HCT116 (cell line): ENCODE measurements around the gene SLC6A13. TPM values are rescaled to one million over a fixed set of nuclear protein-coding genes. Genes with fewer than 3 reads are reported as not detected.

Experiments used
- ATAC-seq: fragments of 200-7000 bp; cut with Tn5 transposase; 2 replicates; pipeline ENCODE4 v1.9.1; 2020; ENCODE audit warnings: mild to moderate bottlenecking, moderate library complexity
- BruUV-seq: library from RNA; stranded (reverse); fragments of 400-500 nt; replicated peaks from 2 replicates; lab custom pipeline; 2021; lab: Mats Ljungman, UMichigan
- CTCF ChIA-PET: fragments of 300-600 bp; sonication (Branson Sonifier 250); formaldehyde crosslinking; loops from one replicate; lab custom pipeline; 2021; ENCODE audit warnings: antibody characterized with exemption; lab: Charles Lee
- POLR2A ChIA-PET: fragments of 300-600, 350-600 bp; sonication (Branson Sonifier 250); formaldehyde crosslinking; loops from one replicate; lab custom pipeline; 2021; ENCODE audit warnings: antibody characterized with exemption; lab: Charles Lee
- RAD21 ChIA-PET, 2 experiments: fragments of 300-600 bp; sonication (Branson Sonifier 250); formaldehyde crosslinking; loops; one replicate each; lab custom pipeline; 2023; ENCODE audit warnings: low total read pairs in 2 of 2; ENCODE audit not compliant: uncharacterized antibody in 2 of 2, unreplicated experiment in 2 of 2, low non-redundant PET in 1 of 2; lab: Charles Lee
- DNase-seq: peaks from one replicate; pipeline ENCODE4 v3.0.0-alpha.2; 2010; ENCODE audit warnings: low read depth, low spot score
- H2AFZ ChIP-seq: fragments of 200-600 bp; shearing (Covaris generic), sonication (generic); 2 replicates; pipeline ENCODE4 v1.6.1; 2017; ENCODE audit warnings: low read depth, mixed run types, mixed read lengths, antibody characterized with exemption, low read length; ENCODE audit not compliant: poor library complexity, severe bottlenecking
- H3K27ac ChIP-seq: 2 replicates; pipeline ENCODE4 v1.5.1; 2012; ENCODE audit warnings: low read depth, low read length
- H3K27me3 ChIP-seq: fragments of 200-600 bp; sonication (generic); 2 replicates; pipeline ENCODE4 v1.6.1; 2016; ENCODE audit warnings: mixed run types, low read length, mixed read lengths; ENCODE audit not compliant: insufficient read depth
- H3K36me3 ChIP-seq, 2 experiments: fragments of 200-500 bp in 1 of 2; fragments of 200-600 bp in 1 of 2; sonication (Bioruptor generic) in 1 of 2; sonication (generic) in 1 of 2; 2 replicates each; pipeline versions ENCODE4 v1.5.1 to v1.6.1; 2014 to 2016; ENCODE audit warnings: low read length in 2 of 2, inconsistent platforms in 1 of 2, mixed read lengths in 1 of 2, mixed run types in 1 of 2; ENCODE audit not compliant: insufficient read depth in 2 of 2, control insufficient read depth in 1 of 2
- H3K4me1 ChIP-seq, 2 experiments: fragments of 200-600 bp in 1 of 2; sonication (generic) in 1 of 2; 2 replicates each; pipeline versions ENCODE4 v1.5.1 to v1.6.1; 2012 to 2017; ENCODE audit warnings: low read length in 2 of 2, inconsistent platforms in 1 of 2, mild to moderate bottlenecking in 1 of 2, mixed read lengths in 1 of 2, mixed run types in 1 of 2, moderate library complexity in 1 of 2; ENCODE audit not compliant: insufficient read depth in 2 of 2, control insufficient read depth in 1 of 2
- H3K4me2 ChIP-seq: fragments of 200-600 bp; sonication (generic); 2 replicates; pipeline ENCODE4 v1.6.1; 2017; ENCODE audit warnings: mixed run types, low read length, mixed read lengths
- H3K4me3 ChIP-seq, 2 experiments: fragments of 200-600 bp in 1 of 2; sonication (generic) in 1 of 2; replicated peaks in 1 of 2; 2 replicates each; pipeline ENCODE4 v1.5.1; 2011 to 2016; ENCODE audit warnings: low read length in 2 of 2, control low read depth in 1 of 2, low read depth in 1 of 2, mild to moderate bottlenecking in 1 of 2, mixed read lengths in 1 of 2, mixed run types in 1 of 2
- H3K79me2 ChIP-seq: fragments of 200-600 bp; sonication (generic); 2 replicates; pipeline ENCODE4 v1.6.1; 2017; ENCODE audit warnings: mild to moderate bottlenecking, mixed run types, low read length, moderate library complexity, mixed read lengths; ENCODE audit not compliant: insufficient read depth
- H3K9ac ChIP-seq: fragments of 200-600 bp; sonication (generic); 2 replicates; pipeline ENCODE4 v1.6.1; 2016; ENCODE audit warnings: low read length, mixed read lengths
- H3K9me2 ChIP-seq: fragments of 200-600 bp; sonication (generic), shearing (Covaris generic); 2 replicates; pipeline ENCODE4 v1.6.1; 2017; ENCODE audit warnings: mixed run types, mild to moderate bottlenecking, moderate library complexity; ENCODE audit not compliant: insufficient read depth
- H3K9me3 ChIP-seq, 2 experiments: fragments of 200-500 bp in 1 of 2; fragments of 200-600 bp in 1 of 2; sonication (Bioruptor generic) in 1 of 2; sonication (generic) in 1 of 2; 2 replicates each; pipeline ENCODE4 v1.6.1; 2014 to 2017; ENCODE audit warnings: low read length in 2 of 2, mixed read lengths in 2 of 2, inconsistent platforms in 1 of 2, low read depth in 1 of 2, mild to moderate bottlenecking in 1 of 2, mixed run types in 1 of 2, moderate library complexity in 1 of 2; ENCODE audit not compliant: control insufficient read depth in 1 of 2, insufficient read depth in 1 of 2
- H4K20me1 ChIP-seq: fragments of 200-600 bp; sonication (generic), shearing (Covaris generic); 2 replicates; pipeline ENCODE4 v1.6.1; 2017; ENCODE audit warnings: mixed run types, mild to moderate bottlenecking, moderate library complexity; ENCODE audit not compliant: insufficient read depth
- CBX3 ChIP-seq: IDR thresholded peaks from 2 replicates; pipeline ENCODE4 v1.6.1; 2012; ENCODE audit warnings: low read depth
- CTCF ChIP-seq, 3 experiments: fragments of 200-600 bp in 1 of 3; sonication (generic) in 1 of 3; IDR thresholded peaks in 2 of 3; conservative IDR thresholded peaks in 1 of 3; 2 replicates each; pipeline ENCODE4 v1.5.1; 2012 to 2017; ENCODE audit warnings: low read depth in 2 of 3, low read length in 2 of 3, antibody characterized with exemption in 1 of 3, borderline replicate concordance in 1 of 3, control low read depth in 1 of 3, mild to moderate bottlenecking in 1 of 3, mixed read lengths in 1 of 3, mixed run types in 1 of 3, moderate library complexity in 1 of 3; ENCODE audit not compliant: insufficient read depth in 1 of 3
- ELF1 ChIP-seq: IDR thresholded peaks from 2 replicates; pipeline ENCODE4 v1.6.1; 2012; ENCODE audit warnings: low read depth, borderline replicate concordance
- EZH2 ChIP-seq: fragments of 200-600 bp; sonication (generic); IDR thresholded peaks from 2 replicates; pipeline ENCODE4 v1.6.1; 2017; ENCODE audit warnings: antibody characterized with exemption, mixed run types
- JUND ChIP-seq: IDR thresholded peaks from 2 replicates; pipeline ENCODE4 v1.6.1; 2012
- MAX ChIP-seq: IDR thresholded peaks from 2 replicates; pipeline ENCODE4 v1.6.1; 2012
- POLR2AphosphoS5 ChIP-seq: IDR thresholded peaks from 2 replicates; pipeline ENCODE4 v1.6.1; 2011; ENCODE audit warnings: mild to moderate bottlenecking, low read depth, low read length, moderate library complexity
- RAD21 ChIP-seq: IDR thresholded peaks from 2 replicates; pipeline ENCODE4 v1.6.1; 2012; ENCODE audit warnings: low read depth, mild to moderate bottlenecking
- REST ChIP-seq: IDR thresholded peaks from 2 replicates; pipeline ENCODE4 v1.6.1; 2012; ENCODE audit warnings: low read depth
- SP1 ChIP-seq: IDR thresholded peaks from 2 replicates; pipeline ENCODE4 v1.6.1; 2012; ENCODE audit warnings: low read depth
- SRF ChIP-seq: IDR thresholded peaks from 2 replicates; pipeline ENCODE4 v1.6.1; 2012; ENCODE audit warnings: low read depth
- TCF7L2 ChIP-seq: IDR thresholded peaks from 2 replicates; pipeline ENCODE4 v1.7.0; 2011; ENCODE audit warnings: borderline replicate concordance, inconsistent platforms; ENCODE audit not compliant: insufficient read depth, insufficient read length; ENCODE audit errors: extremely low read depth
- YY1 ChIP-seq: IDR thresholded peaks from 2 replicates; pipeline ENCODE4 v1.6.1; 2011; ENCODE audit warnings: low read length, low read depth, moderate library complexity, mild to moderate bottlenecking; ENCODE audit not compliant: insufficient replicate concordance; ENCODE audit errors: extremely low read depth
- ZBTB33 ChIP-seq: IDR thresholded peaks from 2 replicates; pipeline ENCODE4 v1.6.1; 2011; ENCODE audit warnings: mild to moderate bottlenecking, low read length, moderate library complexity; ENCODE audit not compliant: insufficient replicate concordance; ENCODE audit errors: extremely low read depth
- ZFX ChIP-seq: fragments of 450-650 bp; IDR thresholded peaks from 2 replicates; pipeline ENCODE4 v1.6.1; 2017
- ZNF274 ChIP-seq: fragments of 200-500 bp; sonication (Bioruptor generic); IDR thresholded peaks from 2 replicates; pipeline ENCODE4 v1.6.1; 2014; ENCODE audit warnings: mild to moderate bottlenecking, low read depth, low read length, inconsistent platforms
- intact Hi-C: fragments of 100-400 bp; cut with micrococcal nuclease; formaldehyde crosslinking; loops from 2 replicates; pipeline ENCODE4 v1.10.0; 2022
- total RNA-seq: library from RNA; stranded (reverse); gene quantifications from one replicate; pipeline ENCODE4 v1.2.1, GENCODE V29; 2021; ENCODE audit not compliant: unreplicated experiment

SLC6A13 gene
- total RNA-seq, 1 experiment from 2014 or later, result 0.39 TPM

GRCh38 chr12:197911-198695 is 64.5 kb downstream of the SLC6A13 start (continued):
- TF ChIP-seq TCF7L2, result no peak
- TF ChIP-seq ZBTB33, result no peak
- TF ChIP-seq RAD21, result no peak
- no peak for TF ChIP-seq ZFX
- TF ChIP-seq SP1, result no peak
- TF ChIP-seq EZH2, result no peak
- no peak for TF ChIP-seq ZNF274
- TF ChIP-seq MAX, result no peak
- TF ChIP-seq JUND, result no peak
- TF ChIP-seq CBX3, result no peak
- TF ChIP-seq POLR2AphosphoS5, result no peak
- TF ChIP-seq, all 23 proteins: peak for 0

- Histone ChIP-seq H3K79me2 (no peaks in the 10 kb centered on the region), H3K9ac (no peak overlapping the region), H3K9me3 (no peaks in the 10 kb centered on the region), H3K36me3 (no peaks in the 10 kb centered on the region), H3K27ac (no peak overlapping the region), H3K4me3 (no peak overlapping the region), H2AFZ (no peak overlapping the region), H3K9me2 (no peaks in the 10 kb centered on the region), H3K27me3 (peaks cover 6% of the 10 kb centered on the region; the same call in 1 of the 2 replicates), H4K20me1 (no peaks in the 10 kb centered on the region), H3K4me2 (no peak overlapping the region), H3K4me1 (no peaks in the 10 kb centered on the region)
- ChIA-PET CTCF (no interaction called here), POLR2A (no interaction called here), RAD21 (no interaction called here)
- DNase-seq (no peak), ATAC-seq (no peak)
- intact Hi-C loops, result no loop called here
- no TSS peak for BruUV-seq
- TF ChIP-seq SRF, result no peak
- TF ChIP-seq YY1, result no peak
- no peak for TF ChIP-seq REST
- no peak for TF ChIP-seq ZFX
- no peak for TF ChIP-seq CBX3
- no peak for TF ChIP-seq SP1
- no peak for TF ChIP-seq EZH2
- TF ChIP-seq ELF1, result no peak
- no peak for TF ChIP-seq JUND
- TF ChIP-seq POLR2AphosphoS5, result no peak
- TF ChIP-seq MAX, result no peak
- TF ChIP-seq CTCF (IDR thresholded peaks at IDR 0.05 in 2 of 3, conservative IDR thresholded peaks at IDR 0.05 in 1 of 3; ENCODE audit: borderline replicate concordance in 1 of 3, insufficient read depth in 1 of 3, low read depth in 2 of 3, low read length in 2 of 3), result no peak
These were observed 65.3 kb downstream of the SLC6A13 start for GRCh38 chr12:197347-197746.
